Fibroblast of upper back skin (primary cell): Measurements from ENCODE around the gene SMAP1.

Experiments
- DNase-seq: peaks from one replicate; pipeline ENCODE4 v3.0.0-alpha.2; 2013

Gene SMAP1

DNA sequence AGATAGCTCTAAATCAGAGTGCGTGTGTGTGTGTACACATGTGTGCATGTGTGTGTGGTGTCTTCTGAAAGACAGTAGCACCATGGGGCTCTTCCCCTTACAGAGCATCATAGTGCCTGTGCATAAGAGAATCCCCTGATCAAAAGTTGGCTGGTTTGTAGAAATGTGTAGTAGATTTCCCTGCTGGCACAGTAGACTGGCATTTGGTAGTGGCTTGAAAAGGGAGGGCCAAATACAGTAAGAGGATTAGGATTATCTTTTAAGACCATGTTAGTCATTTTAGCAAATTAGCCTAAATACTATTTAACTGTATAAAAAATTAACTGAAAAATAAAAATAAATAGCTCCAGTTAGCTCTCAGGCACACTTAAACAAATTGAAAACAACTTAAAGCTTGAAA is 176.6 kb downstream of the SMAP1 start:
- DNase-seq, result no peak

DNA sequence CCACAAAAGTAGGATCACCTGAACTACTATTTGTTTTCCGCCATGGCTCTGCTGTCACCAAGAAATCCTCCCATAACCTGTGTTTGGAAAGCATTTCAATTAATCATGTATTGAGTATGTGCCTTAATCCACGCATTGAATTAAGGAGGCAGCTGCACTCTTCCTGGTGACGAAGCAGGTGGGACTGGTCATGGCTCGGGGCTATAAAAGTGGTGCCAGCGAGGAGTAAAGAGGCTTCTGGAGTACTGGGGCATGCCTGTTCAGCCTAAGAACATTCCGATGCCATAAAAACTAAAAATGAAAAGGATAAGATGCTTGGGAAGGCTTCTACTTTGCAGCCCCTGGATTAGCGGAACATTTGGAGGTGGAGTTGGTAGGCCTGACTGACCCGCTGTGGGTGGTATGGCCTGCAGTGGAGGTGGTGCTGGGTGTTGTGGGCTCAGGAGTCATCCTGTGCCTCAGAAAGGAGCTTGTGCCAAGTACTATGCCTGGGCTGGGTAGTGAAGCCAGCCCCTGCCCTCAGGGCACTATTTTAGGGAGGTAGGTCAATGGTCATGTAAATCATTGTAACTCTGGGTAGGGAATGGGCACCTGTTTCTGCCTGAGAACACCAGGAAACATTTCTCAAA is 178.6 kb downstream of the SMAP1 start:
- no peak for DNase-seq

GRCh38 chr6:70847106-70848084 is 179.7 kb downstream of the SMAP1 start:
- no peak for DNase-seq

GRCh38 chr6:70849348-70850069 is 181.8 kb downstream of the SMAP1 start:
- DNase-seq, result no peak

DNA sequence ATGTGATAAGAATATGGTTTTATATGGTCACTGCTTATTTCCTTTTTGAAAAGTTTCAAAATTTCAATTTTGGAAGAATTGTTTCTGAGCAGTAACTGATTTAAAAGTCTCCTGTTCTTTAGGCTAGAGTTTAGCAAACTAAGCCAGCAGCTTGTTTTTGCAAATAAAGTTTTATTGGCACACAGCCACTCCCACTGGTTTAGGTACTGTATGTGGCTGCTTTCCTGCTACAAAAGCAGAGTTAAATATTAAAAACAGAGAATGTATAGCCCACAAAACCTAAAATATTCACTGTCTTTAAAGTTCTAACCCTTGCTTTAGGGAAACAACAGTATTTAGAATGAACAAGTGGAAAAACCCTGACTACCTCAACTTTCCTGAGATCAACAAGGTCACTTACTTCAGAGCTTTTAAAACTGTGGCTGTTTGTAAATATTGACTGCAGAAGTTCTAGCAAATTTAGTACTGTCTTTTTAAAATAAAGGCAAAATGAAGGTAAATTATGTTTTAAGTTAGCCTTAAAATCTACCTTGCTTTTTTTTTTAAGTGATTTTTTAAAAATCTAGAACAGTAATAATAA is 185.1 kb downstream of the SMAP1 start:
- DNase-seq, result no peak

DNA sequence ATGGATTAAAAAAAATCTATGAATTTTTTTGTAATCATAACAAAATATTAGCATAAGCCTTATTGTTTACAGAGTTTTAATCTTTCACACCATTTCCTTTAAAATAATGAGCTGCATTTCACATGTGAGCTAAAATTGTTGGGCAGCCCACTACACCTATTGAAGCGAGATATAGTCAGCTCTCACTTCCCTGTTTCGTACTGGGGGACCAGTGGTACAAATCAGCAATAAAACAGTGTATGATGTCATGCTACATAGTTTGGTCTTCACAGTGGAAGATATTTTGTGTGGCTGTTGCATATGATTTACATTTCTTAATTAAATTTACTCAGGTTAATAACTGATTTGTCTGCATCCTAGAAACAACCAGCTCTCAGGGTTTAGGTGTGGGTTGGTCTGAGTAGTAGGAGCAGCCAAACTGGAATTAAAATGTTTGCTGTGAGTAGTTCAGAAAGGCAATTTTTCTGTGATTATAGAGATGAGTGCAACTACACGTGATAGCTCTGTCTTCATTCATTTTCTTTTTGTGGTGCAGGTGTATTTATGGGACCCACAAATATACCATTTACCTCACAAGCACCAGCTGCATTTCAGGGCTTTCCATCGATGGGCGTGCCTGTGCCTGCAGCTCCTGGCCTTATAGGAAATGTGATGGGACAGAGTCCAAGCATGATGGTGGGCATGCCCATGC is 189.8 kb downstream of the SMAP1 start:
- DNase-seq, result no peak

- DNase-seq, result no peak
Measured at GRCh38 chr6:70860045-70860444, 192.4 kb downstream of the SMAP1 start.

DNA sequence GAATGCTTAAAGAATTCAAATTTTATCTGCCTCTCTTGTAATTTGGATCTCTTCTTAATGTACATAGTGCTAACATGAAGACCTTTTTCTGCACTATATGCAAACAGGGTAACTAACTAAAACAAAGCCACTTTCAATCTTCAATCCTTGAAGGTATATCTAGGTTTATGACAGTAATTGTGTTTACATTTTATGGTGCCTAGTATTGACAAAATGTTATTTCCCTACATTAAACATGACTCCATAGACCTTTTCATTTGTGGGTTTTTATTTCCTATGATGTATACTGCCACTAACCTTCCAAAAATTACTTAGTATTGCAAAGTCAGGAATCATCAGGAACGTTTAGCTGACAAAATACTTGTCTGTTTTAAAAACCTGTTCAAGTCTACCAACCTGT is 193.2 kb downstream of the SMAP1 start:
- no peak for DNase-seq

DNA sequence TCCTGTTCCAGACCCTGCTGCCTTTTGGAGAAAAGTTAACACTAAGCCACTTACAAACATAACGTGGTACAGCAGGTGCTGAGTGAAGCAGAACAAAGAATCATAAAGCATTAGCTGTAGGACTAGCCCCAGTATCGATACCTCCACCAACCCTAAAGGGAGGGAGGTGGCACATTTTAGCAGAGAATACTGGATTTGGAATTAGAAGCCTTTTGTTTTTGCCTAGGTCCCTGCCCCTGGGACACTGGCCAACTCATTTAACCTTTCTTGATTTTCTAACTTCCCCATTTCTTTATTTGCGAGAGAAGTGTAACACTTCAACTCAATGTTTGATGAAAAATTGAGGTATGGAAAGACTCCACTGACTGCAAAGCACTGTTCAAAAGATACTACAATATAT is 195.7 kb downstream of the SMAP1 start:
- no peak for DNase-seq

GRCh38 chr6:70864401-70864800 is 196.7 kb downstream of the SMAP1 start:
- no peak for DNase-seq

DNA sequence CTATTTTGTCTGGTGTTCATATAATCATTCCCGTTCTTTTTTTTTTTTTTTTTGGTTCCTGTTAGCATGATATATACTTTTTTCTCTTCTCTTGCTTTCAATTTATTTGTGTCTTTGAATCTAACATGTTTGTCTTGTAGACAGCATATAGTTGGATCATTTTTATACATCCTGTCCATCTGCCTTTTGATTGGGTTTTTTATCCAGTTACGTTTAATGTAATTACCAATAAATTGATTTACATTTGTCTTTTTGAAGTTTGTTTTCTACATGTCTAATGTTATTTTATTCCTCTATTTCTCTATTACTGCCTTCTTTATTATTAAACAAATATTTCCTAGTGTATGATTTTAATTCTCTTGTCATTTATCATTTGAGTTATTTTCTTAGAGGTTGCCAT is 204.8 kb downstream of the SMAP1 start:
- no peak for DNase-seq

GRCh38 chr6:70874181-70874913 is 206.7 kb downstream of the SMAP1 start:
- DNase-seq, result no peak

DNA sequence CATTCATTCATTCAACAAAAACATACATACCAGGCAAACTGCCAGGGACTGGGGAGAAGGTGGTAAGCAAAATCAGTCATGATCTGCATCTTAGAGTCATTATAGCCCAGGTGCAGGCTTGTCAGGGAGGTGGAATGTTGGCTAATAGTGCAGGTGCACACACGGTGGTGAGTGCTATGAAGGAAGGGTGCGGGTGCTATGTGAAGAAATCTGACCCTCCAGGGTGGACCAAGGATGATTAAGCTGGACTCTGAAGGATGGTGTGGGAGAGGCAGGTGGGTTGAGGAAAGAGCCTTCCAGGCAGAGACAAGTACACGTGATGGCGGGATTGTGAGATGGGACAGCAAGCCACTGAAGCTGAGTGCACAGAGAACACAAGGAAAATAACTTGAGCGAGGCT is 211.8 kb downstream of the SMAP1 start:
- no peak for DNase-seq

DNA sequence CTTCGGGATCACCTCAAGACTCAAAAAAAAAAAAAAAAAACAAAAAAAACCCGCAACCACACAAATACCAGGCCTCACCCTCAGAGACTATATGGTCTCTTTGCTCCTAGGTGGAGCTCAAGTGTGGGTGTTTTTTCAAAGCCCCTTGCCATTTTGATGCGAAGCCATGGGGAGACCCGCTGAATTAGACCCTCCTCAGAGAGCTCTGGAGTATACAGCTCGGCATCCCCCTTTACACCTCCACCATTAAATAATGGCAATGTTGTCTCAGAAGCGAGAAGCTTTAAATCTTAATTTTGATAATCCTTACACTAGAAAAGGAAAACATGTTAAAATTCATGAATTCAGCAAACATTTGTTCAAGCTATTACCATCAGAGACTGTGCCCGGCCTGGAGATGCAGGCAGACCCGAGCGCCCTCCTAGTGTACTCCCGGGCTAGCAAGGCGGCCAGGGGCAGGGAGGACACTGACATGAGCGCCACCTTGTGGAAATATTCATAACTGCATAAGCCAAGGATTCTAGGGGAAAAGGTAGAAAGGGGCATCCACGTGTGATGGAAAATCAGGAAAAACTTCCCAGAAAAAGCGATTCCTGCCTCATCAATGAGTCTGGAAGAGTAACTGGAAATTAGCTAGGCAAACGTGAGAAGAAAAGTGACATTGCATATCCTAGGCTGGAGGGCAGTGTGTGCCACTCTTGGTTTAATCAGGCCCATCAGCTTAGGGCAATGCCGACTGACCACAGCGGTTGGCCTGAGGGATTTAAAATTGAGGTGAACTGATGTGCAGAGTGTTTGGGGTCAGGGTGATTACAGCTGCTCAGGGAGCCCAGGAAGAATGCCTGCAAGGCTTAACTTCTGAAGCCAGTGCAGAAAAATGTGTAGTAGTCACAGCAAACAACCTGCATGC is 216.6 kb downstream of the SMAP1 start:
- DNase-seq, result peak; percentile 50

GRCh38 chr6:70886071-70886470 is 218.4 kb downstream of the SMAP1 start:
- DNase-seq, result no peak

- no peak for DNase-seq
Measured at GRCh38 chr6:70886661-70887060, 219.0 kb downstream of the SMAP1 start.

- no peak for DNase-seq
Measured at GRCh38 chr6:70889270-70889669, 221.6 kb downstream of the SMAP1 start.

DNA sequence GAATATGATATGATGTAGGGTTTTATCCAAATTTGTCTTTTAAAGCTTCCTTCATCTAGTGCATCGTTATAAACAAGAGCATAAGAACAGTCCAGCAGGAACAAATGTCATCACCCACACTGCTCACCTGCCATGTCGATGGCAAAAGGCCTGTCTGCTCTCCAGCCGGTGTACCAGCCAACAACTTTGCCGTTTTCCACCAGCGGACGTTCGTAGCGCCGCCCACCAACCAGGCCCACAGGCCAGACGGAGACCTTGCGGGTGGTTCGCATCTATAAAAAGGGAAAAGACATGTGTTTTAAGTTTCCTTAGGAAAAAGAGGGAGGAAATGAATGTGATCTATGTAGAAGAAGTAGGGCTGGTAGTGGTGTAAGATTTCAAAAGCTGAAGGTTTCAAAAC is 226.3 kb downstream of the SMAP1 start:
- DNase-seq, result no peak

DNA sequence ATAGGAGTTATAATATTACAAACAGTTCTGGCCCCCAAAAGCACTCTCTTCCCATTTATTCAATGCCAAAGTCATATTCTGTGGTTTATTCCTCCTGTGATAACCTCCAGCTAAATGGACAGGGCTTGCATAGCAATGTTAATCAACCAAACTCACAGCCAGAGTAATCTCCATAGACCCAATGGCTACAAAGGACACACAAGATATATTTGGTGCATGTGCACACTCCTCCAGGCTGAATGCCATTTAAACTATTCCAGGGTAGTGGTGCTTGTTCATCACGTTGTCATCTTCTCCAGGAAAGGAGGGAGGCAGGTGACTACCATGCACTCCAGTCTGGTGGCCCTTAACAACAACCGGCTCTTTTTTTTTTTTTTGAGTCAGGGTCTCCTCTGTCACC is 232.4 kb downstream of the SMAP1 start:
- no peak for DNase-seq

DNA sequence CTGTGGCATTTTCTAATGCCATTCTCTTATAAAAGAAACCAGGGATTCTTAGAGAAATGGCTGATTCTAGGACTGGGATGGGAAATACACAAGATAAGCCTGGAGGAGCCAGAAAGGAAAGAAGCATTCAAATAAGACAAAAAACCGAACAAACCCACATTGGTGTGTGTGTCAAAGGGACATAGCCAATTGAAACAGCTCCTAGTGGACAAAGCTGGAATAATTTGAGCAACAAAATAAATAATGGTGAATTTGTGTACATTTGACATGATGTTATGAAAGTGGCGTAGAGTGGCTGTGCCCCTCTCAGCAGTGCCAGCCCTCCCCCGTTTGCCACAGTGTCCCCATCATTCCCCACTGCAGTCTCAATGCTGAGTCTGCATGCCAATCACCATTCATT is 233.6 kb downstream of the SMAP1 start:
- no peak for DNase-seq
